PFSK-1 (cell line): ENCODE data around the gene ETV7.

Experiments
- FOXP2 ChIP-seq: optimal IDR thresholded peaks from 2 replicates; pipeline ENCODE3; 2011; ENCODE audit warnings: borderline replicate concordance, control low read depth, inconsistent platforms; ENCODE audit not compliant: insufficient read depth; ENCODE audit errors: extremely low read length, extremely low read depth
- POLR2AphosphoS5 ChIP-seq: IDR thresholded peaks from 2 replicates; pipeline ENCODE4 v1.6.1; 2012; ENCODE audit warnings: low read depth, mild to moderate bottlenecking, control low read depth, low read length, moderate library complexity
- SIN3A ChIP-seq: IDR thresholded peaks from 2 replicates; pipeline ENCODE4 v1.6.1; 2012; ENCODE audit warnings: mild to moderate bottlenecking, low read length, moderate library complexity, borderline replicate concordance; ENCODE audit not compliant: insufficient read depth
- TAF1 ChIP-seq: IDR thresholded peaks from 2 replicates; pipeline ENCODE4 v1.6.1; 2012; ENCODE audit warnings: low read length, control low read depth, borderline replicate concordance; ENCODE audit not compliant: insufficient read depth
- TF ChIP-seq, protein P1 (sequence below), 2 experiments: IDR thresholded peaks; 2 replicates each; pipeline versions ENCODE4 v1.6.1 to v1.8.0; 2011 to 2012; ENCODE audit warnings: low read depth in 2 of 2, low read length in 2 of 2, control low read depth in 1 of 2, inconsistent platforms in 1 of 2, mild to moderate bottlenecking in 1 of 2, moderate library complexity in 1 of 2; ENCODE audit not compliant: insufficient read depth in 1 of 2

Gene ETV7

DNA sequence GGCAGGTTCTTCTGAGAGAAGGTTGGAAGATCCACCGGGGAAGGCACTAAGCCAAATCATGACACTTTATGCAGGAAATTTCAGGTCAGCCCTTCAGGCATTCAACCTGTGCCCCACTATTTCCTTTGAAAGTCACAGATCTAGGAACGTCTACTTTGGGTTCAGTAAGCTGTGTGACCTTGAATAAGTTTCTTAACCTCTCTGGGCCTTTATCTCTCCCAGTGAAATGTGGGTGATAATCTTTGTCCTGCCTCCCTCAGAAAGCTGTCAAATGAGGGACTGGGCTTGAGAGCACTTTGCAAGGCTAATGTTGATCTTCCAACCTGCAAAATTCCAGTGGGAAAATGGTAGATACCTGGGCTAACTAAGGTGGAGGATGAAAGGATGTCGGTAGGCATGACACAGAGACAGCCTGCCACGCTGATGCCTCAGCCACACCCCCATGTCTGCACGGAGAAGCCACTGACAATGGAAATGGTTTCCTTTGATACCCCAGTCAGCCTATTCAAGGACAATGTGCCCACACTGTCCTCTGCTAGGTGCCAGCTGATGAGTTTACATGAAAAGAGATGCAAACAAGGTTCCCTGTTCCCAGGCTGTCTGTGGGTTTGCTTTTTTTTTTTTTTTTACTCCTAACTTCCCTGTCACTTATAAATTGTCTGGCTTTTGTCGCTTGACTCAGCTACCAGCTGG, 60.1 kb downstream of the ETV7 start:
- TF ChIP-seq POLR2AphosphoS5 (no peak), TAF1 (no peak), FOXP2 (no peak), SIN3A (no peak)
- TF ChIP-seq, protein P1, sequence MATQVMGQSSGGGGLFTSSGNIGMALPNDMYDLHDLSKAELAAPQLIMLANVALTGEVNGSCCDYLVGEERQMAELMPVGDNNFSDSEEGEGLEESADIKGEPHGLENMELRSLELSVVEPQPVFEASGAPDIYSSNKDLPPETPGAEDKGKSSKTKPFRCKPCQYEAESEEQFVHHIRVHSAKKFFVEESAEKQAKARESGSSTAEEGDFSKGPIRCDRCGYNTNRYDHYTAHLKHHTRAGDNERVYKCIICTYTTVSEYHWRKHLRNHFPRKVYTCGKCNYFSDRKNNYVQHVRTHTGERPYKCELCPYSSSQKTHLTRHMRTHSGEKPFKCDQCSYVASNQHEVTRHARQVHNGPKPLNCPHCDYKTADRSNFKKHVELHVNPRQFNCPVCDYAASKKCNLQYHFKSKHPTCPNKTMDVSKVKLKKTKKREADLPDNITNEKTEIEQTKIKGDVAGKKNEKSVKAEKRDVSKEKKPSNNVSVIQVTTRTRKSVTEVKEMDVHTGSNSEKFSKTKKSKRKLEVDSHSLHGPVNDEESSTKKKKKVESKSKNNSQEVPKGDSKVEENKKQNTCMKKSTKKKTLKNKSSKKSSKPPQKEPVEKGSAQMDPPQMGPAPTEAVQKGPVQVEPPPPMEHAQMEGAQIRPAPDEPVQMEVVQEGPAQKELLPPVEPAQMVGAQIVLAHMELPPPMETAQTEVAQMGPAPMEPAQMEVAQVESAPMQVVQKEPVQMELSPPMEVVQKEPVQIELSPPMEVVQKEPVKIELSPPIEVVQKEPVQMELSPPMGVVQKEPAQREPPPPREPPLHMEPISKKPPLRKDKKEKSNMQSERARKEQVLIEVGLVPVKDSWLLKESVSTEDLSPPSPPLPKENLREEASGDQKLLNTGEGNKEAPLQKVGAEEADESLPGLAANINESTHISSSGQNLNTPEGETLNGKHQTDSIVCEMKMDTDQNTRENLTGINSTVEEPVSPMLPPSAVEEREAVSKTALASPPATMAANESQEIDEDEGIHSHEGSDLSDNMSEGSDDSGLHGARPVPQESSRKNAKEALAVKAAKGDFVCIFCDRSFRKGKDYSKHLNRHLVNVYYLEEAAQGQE (IDR thresholded peaks at IDR 0.05; ENCODE audit: insufficient read depth in 1 of 2, low read depth in 2 of 2, low read length in 2 of 2) = no peak

DNA sequence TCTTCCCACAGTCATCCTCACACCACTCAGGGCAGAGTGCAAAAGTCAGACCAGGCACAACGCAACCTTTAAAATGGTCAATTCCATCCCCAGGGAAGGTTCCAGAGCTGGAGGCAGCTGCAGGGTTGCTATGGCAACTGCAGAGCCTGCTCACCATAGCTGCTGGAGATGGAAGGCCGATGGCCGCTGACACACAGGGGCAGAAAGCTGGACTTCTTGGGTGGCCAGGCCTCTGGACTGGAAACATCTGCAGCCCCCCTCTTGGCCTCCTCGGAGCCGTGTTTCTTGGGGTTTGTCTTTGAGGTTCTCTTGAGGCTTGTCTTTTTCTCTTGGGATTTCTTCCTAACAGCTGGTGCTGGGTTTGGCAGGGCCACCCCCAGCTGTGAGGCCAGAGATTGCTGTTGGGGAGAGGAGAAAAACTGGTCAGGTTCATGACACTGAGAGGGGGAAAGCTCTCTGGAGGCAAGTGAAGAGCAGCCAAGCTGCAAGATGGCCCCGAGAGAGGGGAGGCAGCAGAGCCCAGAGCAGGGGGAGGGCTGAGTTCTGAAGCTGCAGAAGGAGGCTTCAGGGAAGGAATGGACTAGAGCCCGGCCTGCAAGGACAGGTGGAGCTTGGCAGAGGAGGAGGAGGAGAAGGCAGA, 61.0 kb downstream of the ETV7 start:
- TF ChIP-seq TAF1 = no peak
- TF ChIP-seq FOXP2 = no peak
- no peak for TF ChIP-seq POLR2AphosphoS5
- TF ChIP-seq SIN3A = no peak
- TF ChIP-seq, protein P1 (IDR thresholded peaks at IDR 0.05; ENCODE audit: insufficient read depth in 1 of 2, low read depth in 2 of 2, low read length in 2 of 2) = no peak

DNA sequence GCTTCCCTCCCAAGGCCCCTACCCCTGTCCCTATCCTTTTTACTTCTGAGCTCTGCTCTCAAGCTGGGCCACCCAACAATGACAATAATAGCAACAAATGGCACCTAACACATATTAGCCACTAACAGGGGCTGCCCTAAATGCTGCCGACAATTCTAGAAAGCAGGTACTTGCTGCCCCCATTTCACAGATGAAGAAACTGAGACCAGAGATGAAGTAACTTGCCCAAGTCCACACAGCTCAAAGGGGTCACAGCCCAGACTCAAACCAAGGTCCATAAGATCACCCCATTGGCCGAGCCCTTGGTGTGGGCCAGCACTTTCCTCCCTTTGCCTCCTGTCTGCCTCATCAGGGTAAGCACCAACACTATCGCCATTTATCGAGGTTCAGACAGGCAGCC, 62.8 kb downstream of the ETV7 start:
- TF ChIP-seq TAF1 (no peak), POLR2AphosphoS5 (no peak), FOXP2 (no peak), SIN3A (no peak)
- TF ChIP-seq, protein P1 (IDR thresholded peaks at IDR 0.05; ENCODE audit: insufficient read depth in 1 of 2, low read depth in 2 of 2, low read length in 2 of 2) = no peak

DNA sequence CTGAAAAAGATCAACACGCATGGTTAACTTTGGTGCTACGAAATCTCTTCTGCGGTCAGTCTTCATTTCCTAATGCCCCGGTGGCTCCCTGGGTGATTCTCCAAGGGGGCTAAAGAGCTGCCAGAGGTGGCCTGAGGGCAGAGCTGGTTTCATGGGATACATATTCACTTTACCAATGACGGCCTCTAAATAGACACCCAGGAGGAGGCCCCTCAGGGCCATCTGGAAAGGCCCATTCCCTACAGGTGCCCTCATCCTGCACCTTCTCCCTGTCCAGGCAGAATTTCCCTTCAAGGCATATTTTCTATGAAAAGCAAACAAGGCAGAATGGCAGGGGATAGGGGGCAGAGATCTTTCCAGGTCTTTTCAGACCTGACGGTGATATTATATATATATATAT, 63.3 kb downstream of the ETV7 start:
- TF ChIP-seq SIN3A = no peak
- TF ChIP-seq TAF1 = no peak
- no peak for TF ChIP-seq FOXP2
- TF ChIP-seq POLR2AphosphoS5 = no peak
- TF ChIP-seq, protein P1 (IDR thresholded peaks at IDR 0.05; ENCODE audit: insufficient read depth in 1 of 2, low read depth in 2 of 2, low read length in 2 of 2) = no peak

DNA sequence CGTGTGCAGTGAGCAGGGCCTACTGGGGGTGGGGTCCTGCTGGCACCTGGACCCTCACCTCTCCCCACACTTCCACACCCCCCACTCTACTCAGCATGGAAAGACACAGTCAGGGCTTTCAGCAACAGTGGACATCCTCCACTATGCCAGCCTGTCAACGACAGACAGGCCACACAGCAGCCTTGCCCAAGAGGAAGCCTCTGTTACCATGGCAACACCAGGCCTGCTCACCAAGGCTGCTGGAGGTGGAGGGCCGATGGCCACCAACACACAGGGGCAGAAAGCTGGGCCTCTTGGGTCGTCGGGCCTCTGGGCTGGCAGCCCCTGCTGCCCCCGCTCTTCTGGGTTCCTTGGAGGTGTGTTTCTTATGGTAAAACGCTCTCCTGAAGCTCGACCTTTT, 64.4 kb downstream of the ETV7 start:
- TF ChIP-seq TAF1 (no peak), POLR2AphosphoS5 (no peak), SIN3A (no peak)
- TF ChIP-seq, protein P1 (IDR thresholded peaks at IDR 0.05; ENCODE audit: insufficient read depth in 1 of 2, low read depth in 2 of 2, low read length in 2 of 2) = no peak
